Trophoblast cell (in vitro differentiated cells and primary cell): ENCODE measurements around the gene DYRK1A.

Experiments used
- DNase-seq, 2 donors: peaks; one replicate each; pipeline ENCODE4 v3.0.0-alpha.2; 2016
- H2AFZ ChIP-seq: 2 replicates; pipeline ENCODE4 v1.6.1; 2013; ENCODE audit warnings: low read length, moderate library complexity, mild to moderate bottlenecking; ENCODE audit not compliant: insufficient read depth, poor library complexity
- H2AK5ac ChIP-seq: 2 replicates; pipeline ENCODE4 v1.6.1; 2013; ENCODE audit warnings: mild to moderate bottlenecking, low read length
- H2BK120ac ChIP-seq: 2 replicates; pipeline ENCODE4 v1.6.1; 2013; ENCODE audit warnings: low read length, mild to moderate bottlenecking, moderate library complexity; ENCODE audit not compliant: insufficient read depth, poor library complexity
- H2BK12ac ChIP-seq: 2 replicates; pipeline ENCODE4 v1.6.1; 2013; ENCODE audit warnings: mild to moderate bottlenecking, low read length, moderate library complexity
- H2BK5ac ChIP-seq: 2 replicates; pipeline ENCODE4 v1.6.1; 2013; ENCODE audit warnings: low read length, low read depth, moderate library complexity, mild to moderate bottlenecking; ENCODE audit not compliant: poor library complexity
- H3K14ac ChIP-seq: 2 replicates; pipeline ENCODE4 v1.6.1; 2013; ENCODE audit warnings: mild to moderate bottlenecking, low read length
- H3K18ac ChIP-seq: 2 replicates; pipeline ENCODE4 v1.6.1; 2013; ENCODE audit warnings: mild to moderate bottlenecking, low read length
- H3K23ac ChIP-seq: 2 replicates; pipeline ENCODE4 v1.6.1; 2013; ENCODE audit warnings: low read length
- H3K27ac ChIP-seq: 2 replicates; pipeline ENCODE4 v1.5.1; 2013; ENCODE audit warnings: low read depth, mild to moderate bottlenecking, inconsistent platforms, low read length, moderate library complexity
- H3K27me3 ChIP-seq: 2 replicates; pipeline ENCODE4 v1.6.1; 2013; ENCODE audit warnings: inconsistent platforms, mild to moderate bottlenecking, low read length, moderate library complexity; ENCODE audit not compliant: insufficient read depth
- H3K36me3 ChIP-seq, 2 experiments: 1 replicate in 1 of 2; 2 replicates in 1 of 2; pipeline ENCODE4 v1.6.1; 2013; ENCODE audit warnings: low read length in 2 of 2, mild to moderate bottlenecking in 2 of 2, moderate library complexity in 1 of 2; ENCODE audit not compliant: insufficient read depth in 2 of 2, control insufficient read depth in 1 of 2
- H3K4ac ChIP-seq: 2 replicates; pipeline ENCODE4 v1.6.1; 2013; ENCODE audit warnings: low read depth, mild to moderate bottlenecking, low read length, moderate library complexity
- H3K4me1 ChIP-seq, 2 experiments: 1 replicate in 1 of 2; 2 replicates in 1 of 2; pipeline ENCODE4 v1.6.1; 2013; ENCODE audit warnings: low read length in 2 of 2, mild to moderate bottlenecking in 2 of 2, moderate library complexity in 1 of 2; ENCODE audit not compliant: insufficient read depth in 2 of 2, control insufficient read depth in 1 of 2
- H3K4me2 ChIP-seq: 2 replicates; pipeline ENCODE4 v1.6.1; 2013; ENCODE audit warnings: inconsistent platforms, mild to moderate bottlenecking, low read length, moderate library complexity
- H3K4me3 ChIP-seq: 2 replicates; pipeline ENCODE4 v1.5.1; 2013; ENCODE audit warnings: mild to moderate bottlenecking, low read depth, low read length, inconsistent platforms
- H3K79me1 ChIP-seq: one replicate; pipeline ENCODE4 v1.6.1; 2013; ENCODE audit warnings: low read length
- H3K79me2 ChIP-seq: 2 replicates; pipeline ENCODE4 v1.6.1; 2013; ENCODE audit warnings: low read length, mild to moderate bottlenecking; ENCODE audit not compliant: control insufficient read depth, insufficient read depth, poor library complexity
- H3K9ac ChIP-seq: 2 replicates; pipeline ENCODE4 v1.6.1; 2013; ENCODE audit warnings: mild to moderate bottlenecking, low read length
- H3K9me3 ChIP-seq: 2 replicates; pipeline ENCODE4 v1.6.1; 2013; ENCODE audit warnings: low read depth, mild to moderate bottlenecking, control low read depth, inconsistent platforms, low read length; ENCODE audit not compliant: insufficient read depth
- H4K12ac ChIP-seq: 2 replicates; pipeline ENCODE4 v1.6.1; 2013; ENCODE audit warnings: low read depth, mild to moderate bottlenecking, low read length, moderate library complexity
- H4K8ac ChIP-seq: 2 replicates; pipeline ENCODE4 v1.6.1; 2013; ENCODE audit warnings: low read depth, mild to moderate bottlenecking, low read length, moderate library complexity
- H4K91ac ChIP-seq: one replicate; pipeline ENCODE4 v1.6.1; 2013; ENCODE audit warnings: low read depth, mild to moderate bottlenecking, low read length, moderate library complexity
- WGBS: extraction: QIAGEN DNeasy Blood & Tissue Kit; methylation state at CpG from one replicate; pipeline ENCODE4 v1.1.7; 2013; ENCODE audit warnings: missing lambda C conversion rate; ENCODE audit not compliant: insufficient read length, insufficient coverage; ENCODE audit errors: extremely low coverage; 5-methylcytosine and 5-hydroxymethylcytosine counted together

The DYRK1A gene

DNA sequence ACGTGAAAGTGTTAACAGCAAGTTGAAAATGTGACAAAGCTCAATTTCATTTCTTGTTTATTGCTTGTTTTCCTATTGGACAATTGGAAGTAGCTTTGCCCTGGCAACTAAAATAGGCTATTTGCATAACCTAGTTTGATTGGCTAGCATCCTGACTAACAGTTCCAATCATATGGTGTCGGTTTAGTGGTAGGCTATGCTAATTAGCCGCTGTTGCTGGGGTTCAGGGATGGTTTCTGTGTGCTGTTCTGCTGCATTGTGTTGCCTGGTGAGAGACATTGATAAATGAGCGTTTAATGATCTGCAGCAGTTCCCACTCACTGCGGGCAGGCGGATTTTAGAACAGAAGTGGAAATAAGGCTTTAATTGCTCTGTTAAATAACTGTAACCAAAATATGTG lies 68.5 kb downstream of the DYRK1A start:
- no peak overlapping the region for H3K9ac ChIP-seq
- no peak overlapping the region for H3K4me3 ChIP-seq
- H2AK5ac ChIP-seq, result no peak overlapping the region
- H3K14ac ChIP-seq, result no peak overlapping the region
- no CpG with 5 or more reads among the region's 6 CpGs for WGBS
- H3K23ac ChIP-seq, result no peak overlapping the region
- H3K27me3 ChIP-seq, result no peaks in the 10 kb centered on the region
- no peak overlapping the region for H2AFZ ChIP-seq
- H3K4me1 ChIP-seq, result peaks cover 0 to 6% of the 10 kb centered on the region in 2 experiments
- H3K27ac ChIP-seq, result no peak overlapping the region
- peak in 1 of 2 donors; percentile 35 for DNase-seq
- no peak overlapping the region for H4K91ac ChIP-seq
- H3K4me2 ChIP-seq, result no peak overlapping the region
- H4K12ac ChIP-seq, result no peak overlapping the region
- no peaks in the 10 kb centered on the region for H3K79me1 ChIP-seq
- H3K79me2 ChIP-seq, result peaks cover 8% of the 10 kb centered on the region
- H3K4ac ChIP-seq, result no peak overlapping the region
- H2BK5ac ChIP-seq, result no peak overlapping the region
- H2BK12ac ChIP-seq, result no peak overlapping the region
- peaks cover 0 to 4% of the 10 kb centered on the region in 2 experiments for H3K36me3 ChIP-seq
- H3K18ac ChIP-seq, result no peak overlapping the region
- no peaks in the 10 kb centered on the region for H3K9me3 ChIP-seq
- no peak overlapping the region for H2BK120ac ChIP-seq
- H4K8ac ChIP-seq, result no peak overlapping the region

DNA sequence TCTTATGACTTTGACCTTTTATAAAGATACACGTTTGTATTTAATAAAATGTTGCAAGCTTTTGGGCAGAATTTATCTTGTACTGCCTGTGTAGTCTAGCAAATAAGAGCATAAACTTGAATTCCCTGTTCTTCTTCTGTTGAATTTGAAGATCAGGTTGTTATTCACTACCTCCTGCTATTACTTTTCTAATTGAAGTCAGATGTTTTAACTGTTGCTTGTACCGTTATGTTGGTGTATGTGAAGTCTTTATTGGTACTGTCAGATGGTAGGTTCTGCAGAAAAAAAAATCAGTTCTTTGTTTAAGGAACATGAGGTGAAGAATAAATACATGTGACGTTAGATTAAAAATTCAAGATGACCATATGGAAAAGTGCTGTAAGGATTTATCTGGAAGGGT lies 69.1 kb downstream of the DYRK1A start:
- Histone ChIP-seq H3K9ac (no peak overlapping the region), H3K14ac (no peak overlapping the region), H3K9me3 (no peaks in the 10 kb centered on the region), H3K18ac (no peak overlapping the region), H3K79me1 (no peaks in the 10 kb centered on the region), H3K4me1 (peaks cover 0 to 6% of the 10 kb centered on the region in 2 experiments), H3K27me3 (no peaks in the 10 kb centered on the region), H3K36me3 (peaks cover 0 to 3% of the 10 kb centered on the region in 2 experiments), H3K27ac (no peak overlapping the region), H3K79me2 (peaks cover 8% of the 10 kb centered on the region), H3K4me3 (no peak overlapping the region), H2AK5ac (no peak overlapping the region), H2BK120ac (no peak overlapping the region), H4K12ac (no peak overlapping the region), H3K4me2 (no peak overlapping the region), H3K23ac (no peak overlapping the region), H2BK12ac (no peak overlapping the region), H2AFZ (no peak overlapping the region), H4K8ac (no peak overlapping the region), H3K4ac (no peak overlapping the region), H4K91ac (no peak overlapping the region), H2BK5ac (no peak overlapping the region)
- WGBS, result no CpG with 5 or more reads among the region's 3 CpGs
- no peak for DNase-seq

DNA sequence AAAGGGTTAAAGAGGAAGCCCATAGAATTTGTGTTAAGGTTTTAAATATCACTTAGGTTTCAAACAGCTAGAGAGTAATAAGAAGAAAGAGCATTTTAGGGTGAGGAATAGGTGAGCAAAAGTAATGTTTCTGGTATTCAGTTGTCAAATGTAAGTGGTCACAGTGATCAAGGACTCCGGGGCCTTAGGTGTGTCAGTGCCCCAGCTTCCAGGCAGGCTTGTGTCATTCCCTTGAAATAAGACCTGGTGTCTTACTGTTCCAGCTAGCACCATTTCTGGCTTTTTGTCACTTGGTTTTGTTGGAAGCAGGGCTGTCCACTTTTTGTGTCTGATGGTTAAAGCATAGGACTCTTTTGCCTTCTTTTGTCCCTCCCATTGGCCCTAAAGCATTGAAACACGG lies 69.6 kb downstream of the DYRK1A start:
- Histone ChIP-seq H3K79me1 (no peaks in the 10 kb centered on the region), H3K14ac (no peak overlapping the region), H3K79me2 (peaks cover 7% of the 10 kb centered on the region), H3K27me3 (no peaks in the 10 kb centered on the region), H3K27ac (no peak overlapping the region), H3K23ac (no peak overlapping the region), H3K4ac (no peak overlapping the region), H2AK5ac (no peak overlapping the region), H3K9ac (no peak overlapping the region), H4K12ac (no peak overlapping the region), H4K91ac (no peak overlapping the region), H3K4me1 (peaks cover 0 to 5% of the 10 kb centered on the region in 2 experiments), H3K9me3 (no peaks in the 10 kb centered on the region), H4K8ac (no peak overlapping the region), H2BK12ac (no peak overlapping the region), H3K4me3 (no peak overlapping the region), H2BK5ac (no peak overlapping the region), H2BK120ac (no peak overlapping the region), H3K36me3 (peaks cover 0 to 2% of the 10 kb centered on the region in 2 experiments), H2AFZ (no peak overlapping the region), H3K18ac (no peak overlapping the region), H3K4me2 (no peak overlapping the region)
- DNase-seq, result no peak
- no CpG with 5 or more reads among the region's 2 CpGs for WGBS

DNA sequence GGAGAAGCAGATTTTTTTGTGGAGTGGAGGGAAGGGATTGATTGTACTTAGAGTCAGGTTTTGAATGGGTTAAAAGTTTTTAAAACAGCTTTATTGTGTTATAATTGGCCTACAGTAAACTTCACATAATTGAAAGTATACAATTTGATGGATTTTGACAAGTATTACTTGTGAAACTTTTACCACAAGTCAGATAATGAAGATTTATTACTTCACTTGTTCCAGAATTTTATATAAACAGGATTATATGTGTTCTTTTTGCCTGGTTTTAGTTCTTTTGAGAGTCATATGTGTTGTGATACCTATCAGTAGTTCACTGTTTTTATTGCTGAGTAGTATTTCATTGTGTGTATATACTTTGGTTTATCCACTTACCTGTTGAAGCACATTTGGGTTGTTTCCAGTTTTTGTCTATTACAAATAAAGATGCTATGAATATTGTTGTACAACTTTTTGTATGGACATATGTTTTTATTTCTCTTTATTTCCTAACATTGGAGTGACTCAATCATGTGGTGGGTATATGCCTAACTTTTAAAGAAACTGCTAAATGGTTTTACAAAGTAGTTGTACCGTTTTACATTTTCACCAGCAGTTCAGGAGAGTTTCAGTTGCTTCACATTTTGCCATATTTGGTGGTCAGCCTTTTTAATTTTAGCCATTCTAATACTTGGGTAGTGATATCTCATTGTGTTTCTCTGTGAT lies 71.0 kb downstream of the DYRK1A start:
- Histone ChIP-seq H3K9me3 (no peaks in the 10 kb centered on the region), H2BK5ac (no peak overlapping the region), H4K91ac (no peak overlapping the region), H3K79me2 (peaks cover 4% of the 10 kb centered on the region), H4K12ac (no peak overlapping the region), H3K4me2 (no peak overlapping the region), H3K27ac (no peak overlapping the region), H3K14ac (no peak overlapping the region), H2BK12ac (no peak overlapping the region), H3K36me3 (no peaks in the 10 kb centered on the region), H2AK5ac (no peak overlapping the region), H3K27me3 (no peaks in the 10 kb centered on the region), H2BK120ac (no peak overlapping the region), H3K9ac (no peak overlapping the region), H3K4me3 (no peak overlapping the region), H3K4me1 (peaks cover 0 to 3% of the 10 kb centered on the region in 2 experiments), H3K79me1 (no peaks in the 10 kb centered on the region), H3K23ac (no peak overlapping the region), H3K4ac (no peak overlapping the region), H2AFZ (no peak overlapping the region), H3K18ac (no peak overlapping the region), H4K8ac (no peak overlapping the region)
- no peak for DNase-seq
- no CpG with 5 or more reads among the region's 1 CpG for WGBS
